Transverse colon (tissue), 4 donors: Measurements from ENCODE around the gene KRTAP12-2.

Experiments
- EP300 ChIP-seq: sonication (generic); formaldehyde crosslinking; IDR thresholded peaks from one replicate; pipeline ENCODE4 v1.6.1; 2017; ENCODE audit warnings: antibody characterized with exemption, low read depth
- POLR2A ChIP-seq: fragments of 450-650 bp; IDR thresholded peaks from one replicate; pipeline ENCODE4 v1.6.1; 2016; ENCODE audit warnings: antibody characterized with exemption, mild to moderate bottlenecking, moderate library complexity
- POLR2AphosphoS5 ChIP-seq, 3 donors: sonication (generic); formaldehyde crosslinking; IDR thresholded peaks; one replicate each; pipeline ENCODE4 v1.6.1; 2016; ENCODE audit warnings: antibody characterized with exemption in 3 of 3
- TF ChIP-seq, protein P1 (sequence below), 5 experiments: fragments of 200-600 bp in 3 of 5; fragments of 450-650 bp in 2 of 5; sonication (generic) in 3 of 5; IDR thresholded peaks; 1 replicate in 2 of 5; 2 replicates in 3 of 5; pipeline ENCODE4 v1.5.1; 2016 to 2017; ENCODE audit warnings: antibody characterized with exemption in 5 of 5, inconsistent platforms in 3 of 5, mild to moderate bottlenecking in 2 of 5, moderate library complexity in 1 of 5

DNA sequence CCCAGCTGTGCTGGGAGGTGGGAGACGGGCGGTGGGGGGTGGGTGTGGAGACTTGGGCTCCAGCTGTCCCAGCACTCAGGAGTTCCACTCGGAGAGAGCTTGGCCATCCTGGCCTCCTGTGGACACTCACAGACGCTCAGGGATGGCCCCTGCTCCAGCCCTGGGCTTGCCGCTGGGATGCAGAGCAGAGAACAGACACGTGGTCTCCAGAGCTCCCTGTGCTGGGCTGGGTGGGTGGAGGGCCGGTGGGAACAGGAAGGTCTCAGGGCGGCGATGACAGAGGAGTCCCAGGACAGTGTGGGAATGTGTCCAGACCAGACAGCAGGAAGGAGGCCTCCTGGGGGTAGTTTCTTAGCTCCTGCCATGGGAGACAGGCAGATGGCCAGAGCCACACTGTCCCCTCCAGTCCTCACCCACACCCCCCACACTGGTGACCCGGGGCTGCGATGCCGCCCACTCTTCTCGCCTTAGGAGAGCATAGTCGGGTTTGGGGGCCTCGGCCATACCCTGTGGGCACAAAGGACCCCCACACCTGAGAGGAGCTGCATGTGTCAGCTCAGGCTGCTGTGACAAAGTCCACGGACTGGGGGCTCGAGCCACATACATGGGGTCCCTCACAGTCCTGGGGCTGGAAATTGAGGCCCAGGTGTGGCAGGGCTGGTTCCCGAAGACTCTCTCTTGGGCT, 37.9 kb downstream of the KRTAP12-2 start:
- TF ChIP-seq, protein P1, sequence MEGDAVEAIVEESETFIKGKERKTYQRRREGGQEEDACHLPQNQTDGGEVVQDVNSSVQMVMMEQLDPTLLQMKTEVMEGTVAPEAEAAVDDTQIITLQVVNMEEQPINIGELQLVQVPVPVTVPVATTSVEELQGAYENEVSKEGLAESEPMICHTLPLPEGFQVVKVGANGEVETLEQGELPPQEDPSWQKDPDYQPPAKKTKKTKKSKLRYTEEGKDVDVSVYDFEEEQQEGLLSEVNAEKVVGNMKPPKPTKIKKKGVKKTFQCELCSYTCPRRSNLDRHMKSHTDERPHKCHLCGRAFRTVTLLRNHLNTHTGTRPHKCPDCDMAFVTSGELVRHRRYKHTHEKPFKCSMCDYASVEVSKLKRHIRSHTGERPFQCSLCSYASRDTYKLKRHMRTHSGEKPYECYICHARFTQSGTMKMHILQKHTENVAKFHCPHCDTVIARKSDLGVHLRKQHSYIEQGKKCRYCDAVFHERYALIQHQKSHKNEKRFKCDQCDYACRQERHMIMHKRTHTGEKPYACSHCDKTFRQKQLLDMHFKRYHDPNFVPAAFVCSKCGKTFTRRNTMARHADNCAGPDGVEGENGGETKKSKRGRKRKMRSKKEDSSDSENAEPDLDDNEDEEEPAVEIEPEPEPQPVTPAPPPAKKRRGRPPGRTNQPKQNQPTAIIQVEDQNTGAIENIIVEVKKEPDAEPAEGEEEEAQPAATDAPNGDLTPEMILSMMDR (IDR thresholded peaks at IDR 0.05): no peak
- TF ChIP-seq POLR2A: no peak
- no peak for TF ChIP-seq EP300
- TF ChIP-seq POLR2AphosphoS5 (IDR thresholded peaks at IDR 0.05): no peak
